ENCODE measurements around the gene EPM2A.
A peak's percentile ranks its signal among the peaks of the same experiment; 100 is the strongest.

EPM2A gene

GRCh38 chr6:145681965-145682364 is 53.4 kb downstream of the EPM2A start:
- DNase-seq = no peak

- no peak for DNase-seq
These were observed 61.8 kb downstream of the EPM2A start for GRCh38 chr6:145673504-145673903.

- DNase-seq = no peak
These were observed 65.0 kb downstream of the EPM2A start for GRCh38 chr6:145670311-145670710.

- DNase-seq = no peak
These were observed 65.7 kb downstream of the EPM2A start for GRCh38 chr6:145669627-145670034.

GRCh38 chr6:145668844-145669243 is 66.5 kb downstream of the EPM2A start:
- no peak for DNase-seq

- DNase-seq = no peak
These were observed 74.6 kb downstream of the EPM2A start for GRCh38 chr6:145660676-145661075.

GRCh38 chr6:145656128-145656527 is 79.2 kb downstream of the EPM2A start:
- DNase-seq = no peak

- DNase-seq = no peak
These were observed 82.7 kb downstream of the EPM2A start for GRCh38 chr6:145652572-145652971.

- DNase-seq = no peak
These were observed 83.3 kb downstream of the EPM2A start for GRCh38 chr6:145651988-145652387.

GRCh38 chr6:145648149-145648548 is 87.2 kb downstream of the EPM2A start:
- no peak for DNase-seq

- no peak for DNase-seq
These were observed 87.7 kb downstream of the EPM2A start for GRCh38 chr6:145647602-145648001.

- no peak for DNase-seq
These were observed 91.6 kb downstream of the EPM2A start for GRCh38 chr6:145643760-145644159.

- peak in 50 of 51 donors; percentile 5 to 90 (median 66) for DNase-seq
These were observed 101.2 kb downstream of the EPM2A start for GRCh38 chr6:145633981-145634627.

GRCh38 chr6:145632971-145633370 is 102.3 kb downstream of the EPM2A start:
- no peak for DNase-seq

GRCh38 chr6:145631374-145631773 is 103.9 kb downstream of the EPM2A start:
- DNase-seq = no peak

- DNase-seq = no peak
These were observed 104.7 kb downstream of the EPM2A start for GRCh38 chr6:145630598-145630997.

GRCh38 chr6:145629478-145629877 is 105.8 kb downstream of the EPM2A start:
- DNase-seq = peak in 4 of 51 donors; percentile 1 to 16 (median 6)

GRCh38 chr6:145627451-145627850 is 107.9 kb downstream of the EPM2A start:
- no peak for DNase-seq

GRCh38 chr6:145626857-145627256 is 108.5 kb downstream of the EPM2A start:
- DNase-seq = no peak

GRCh38 chr6:145623231-145623630 is 112.1 kb downstream of the EPM2A start:
- no peak for DNase-seq

- no peak for DNase-seq
These were observed 113.5 kb downstream of the EPM2A start for GRCh38 chr6:145621776-145622175.

- no peak for DNase-seq
These were observed 115.2 kb downstream of the EPM2A start for GRCh38 chr6:145620088-145620487.

- no peak for DNase-seq
These were observed 125.8 kb downstream of the EPM2A start for GRCh38 chr6:145609521-145609920.

- no peak for DNase-seq
These were observed 126.5 kb downstream of the EPM2A start for GRCh38 chr6:145608850-145609249.
